ENCODE results near the gene AEBP2. TPM values are rescaled to one million over a fixed set of nuclear protein-coding genes. Genes with fewer than 3 reads are reported as not detected.
"Not testable (repeated sequence)": the region's sequence is repeated elsewhere in the genome, so short reads cannot be mapped to it uniquely, and the experiment has no call there.

The AEBP2 gene
- total and polyA plus RNA-seq, 8 donors: 28.2 to 58.6 (median 54.2) TPM

DNA sequence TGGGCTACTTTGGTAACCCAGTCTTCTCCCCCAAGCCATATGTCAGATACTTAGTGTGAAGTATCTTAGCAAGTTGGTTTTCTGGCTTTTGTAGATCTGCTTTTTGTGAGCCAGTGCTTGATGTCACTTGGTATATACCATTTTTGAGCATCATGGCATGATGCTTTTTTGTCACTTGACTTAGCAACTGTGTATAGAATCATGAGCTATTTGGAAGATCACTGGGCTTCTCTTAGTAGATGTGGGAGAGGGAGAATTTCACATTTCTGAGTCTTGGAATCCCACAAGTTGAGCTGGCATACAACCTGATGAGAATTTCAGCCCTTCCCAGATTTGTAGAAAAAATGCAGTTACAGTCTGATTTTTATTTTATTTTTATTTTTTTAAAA is 24.9 kb downstream of the AEBP2 start:
- DNase-seq: no peak
- no peak overlapping the region for H3K4me3 ChIP-seq
- H3K27ac ChIP-seq: no peak overlapping the region
- H3K36me3 ChIP-seq: peaks cover 0 to 29% of the 10 kb centered on the region in 2 donors
- no peaks in the 10 kb centered on the region for H3K9me3 ChIP-seq
- no peak for TF ChIP-seq CTCF (IDR thresholded peaks at IDR 0.05)
- no peak for ATAC-seq
- intact Hi-C loops (cut with DNase I): no loop called here
- H3K4me1 ChIP-seq: peaks cover 6 to 11% of the 10 kb centered on the region in 2 donors
- no peaks in the 10 kb centered on the region for H3K27me3 ChIP-seq

DNA sequence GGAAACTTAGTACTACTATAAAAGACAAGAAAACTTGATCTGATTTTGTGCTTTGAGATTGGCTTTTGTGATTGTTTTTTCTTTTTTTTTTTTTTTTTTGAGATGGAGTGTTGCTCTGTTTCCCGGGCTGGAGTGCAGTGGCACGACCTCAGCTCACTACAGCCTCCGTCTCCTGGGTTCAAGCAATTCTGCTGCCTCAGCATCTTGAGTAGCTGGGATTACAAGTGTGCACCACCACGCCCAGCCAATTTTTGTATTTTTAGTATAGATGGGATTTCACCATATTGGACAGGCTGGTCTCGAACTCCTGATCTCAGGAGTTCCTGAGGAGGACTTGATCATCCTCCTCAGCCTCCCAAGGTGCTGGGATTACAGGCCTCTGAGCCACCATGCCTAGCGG is 26.4 kb downstream of the AEBP2 start:
- H3K4me3 ChIP-seq: no peak overlapping the region
- DNase-seq (no peak), ATAC-seq (no peak)
- intact Hi-C loops (cut with DNase I): no loop called here
- TF ChIP-seq CTCF (IDR thresholded peaks at IDR 0.05): no peak
- H3K27ac ChIP-seq: no peak overlapping the region
- H3K36me3 ChIP-seq: peaks cover 0 to 34% of the 10 kb centered on the region in 2 donors
- no peaks in the 10 kb centered on the region for H3K27me3 ChIP-seq
- H3K9me3 ChIP-seq: no peaks in the 10 kb centered on the region
- H3K4me1 ChIP-seq: peaks cover 6 to 11% of the 10 kb centered on the region in 2 donors

DNA sequence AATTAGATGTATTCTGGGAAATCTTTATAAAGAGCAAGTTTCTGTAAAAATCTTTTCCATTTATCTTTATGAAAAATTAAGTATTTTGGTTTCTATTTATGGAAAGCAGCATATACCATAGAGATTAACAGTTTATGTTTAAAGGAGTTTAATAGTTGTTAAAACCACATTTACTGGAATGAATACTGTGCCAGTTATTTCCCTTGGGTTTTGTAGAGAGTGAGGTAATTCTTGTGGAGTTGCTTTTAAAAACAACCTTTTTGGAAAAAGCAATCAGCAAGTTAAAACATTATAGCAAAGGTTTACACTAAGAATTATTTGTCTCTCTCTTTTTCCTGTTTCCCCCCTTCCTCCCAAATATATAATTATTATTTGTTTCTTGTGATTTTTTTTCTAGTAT is 34.9 kb downstream of the AEBP2 start:
- Histone ChIP-seq H3K4me1 (no peaks in the 10 kb centered on the region), H3K4me3 (no peak overlapping the region), H3K27ac (no peak overlapping the region), H3K27me3 (no peaks in the 10 kb centered on the region), H3K36me3 (peaks cover 0 to 29% of the 10 kb centered on the region in 2 donors), H3K9me3 (no peaks in the 10 kb centered on the region)
- DNase-seq (no peak), ATAC-seq (no peak)
- TF ChIP-seq CTCF (IDR thresholded peaks at IDR 0.05): no peak
- intact Hi-C loops (cut with DNase I): no loop called here

DNA sequence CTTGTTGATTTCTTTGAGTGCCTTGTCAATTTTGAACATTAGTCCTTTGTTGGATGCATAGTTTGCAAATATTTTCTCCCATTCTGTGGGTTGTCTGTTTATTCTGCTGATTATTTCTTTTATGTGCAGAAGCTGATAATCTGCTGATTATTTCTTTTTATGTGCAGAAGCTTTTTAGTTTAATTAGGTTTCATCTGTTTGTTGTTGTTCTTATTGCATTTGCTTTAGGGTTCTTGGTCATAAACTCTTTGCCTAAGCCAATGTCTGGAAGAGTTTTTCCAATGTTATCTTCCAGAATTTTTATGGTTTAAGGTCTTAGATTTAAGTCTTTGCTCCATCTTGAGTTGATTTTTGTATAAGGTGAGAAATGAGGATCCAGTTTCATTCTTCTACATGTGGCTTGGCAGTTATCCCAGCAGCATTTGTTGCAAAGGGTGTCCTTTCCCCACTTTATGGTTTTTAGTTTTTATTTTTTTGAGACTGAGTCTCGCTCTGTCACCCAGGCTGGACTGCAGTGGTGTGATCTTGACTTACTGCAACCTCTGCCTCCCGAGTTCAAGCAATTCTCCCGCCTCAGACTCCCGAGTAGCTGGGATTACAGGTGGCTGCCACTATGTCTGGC is 36.7 kb downstream of the AEBP2 start:
- H3K27me3 ChIP-seq; intact Hi-C loops (cut with DNase I); H3K27ac ChIP-seq; H3K4me1 ChIP-seq; ATAC-seq; DNase-seq; H3K4me3 ChIP-seq: not testable (repeated sequence)
- Histone ChIP-seq H3K9me3 (peaks cover 0 to 12% of the 10 kb centered on the region in 2 donors), H3K36me3 (peaks cover 0 to 32% of the 10 kb centered on the region in 2 donors)

DNA sequence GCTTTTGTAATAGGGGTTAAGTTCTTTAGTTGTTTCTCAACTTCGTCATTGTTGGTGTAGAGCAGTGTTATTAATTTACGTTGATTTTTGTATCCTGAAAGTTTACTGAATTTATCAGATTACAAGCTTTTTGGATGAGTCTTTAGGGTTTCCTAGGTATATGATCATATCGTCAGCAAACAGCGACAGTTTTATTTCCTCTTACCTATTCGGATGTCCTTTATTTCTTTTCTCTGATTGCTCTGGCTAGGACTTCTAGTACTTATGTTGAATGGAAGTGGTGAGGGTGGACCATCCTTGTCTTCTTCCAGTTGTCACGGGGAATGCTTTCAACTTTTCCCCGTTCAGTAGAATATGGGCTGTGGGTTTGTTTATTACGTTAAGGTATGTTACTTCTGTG is 37.8 kb downstream of the AEBP2 start:
- H3K27ac ChIP-seq: no peak overlapping the region
- no peak for DNase-seq
- peaks cover 0 to 3% of the 10 kb centered on the region in 2 donors for H3K4me1 ChIP-seq
- H3K9me3 ChIP-seq: peaks cover 0 to 12% of the 10 kb centered on the region in 2 donors
- no peak for ATAC-seq
- no peak for TF ChIP-seq CTCF (IDR thresholded peaks at IDR 0.05)
- H3K4me3 ChIP-seq: no peak overlapping the region
- no peaks in the 10 kb centered on the region for H3K27me3 ChIP-seq
- peaks cover 0 to 33% of the 10 kb centered on the region in 2 donors for H3K36me3 ChIP-seq
- intact Hi-C loops (cut with DNase I): no loop called here

GRCh38 chr12:19480459-19480858 is 41.2 kb downstream of the AEBP2 start:
- no peak for TF ChIP-seq CTCF (IDR thresholded peaks at IDR 0.05)
- Histone ChIP-seq H3K4me1 (peaks cover 5 to 15% of the 10 kb centered on the region in 2 donors), H3K27ac (no peak overlapping the region), H3K4me3 (no peak overlapping the region), H3K9me3 (peaks cover 0 to 12% of the 10 kb centered on the region in 2 donors), H3K27me3 (no peaks in the 10 kb centered on the region), H3K36me3 (peaks cover 0 to 14% of the 10 kb centered on the region in 2 donors)
- intact Hi-C loops (cut with DNase I): no loop called here
- no peak for ATAC-seq
- no peak for DNase-seq

Data from left lung (tissue), 10 donors.